GM12878 (cell line): ENCODE data around the gene MYL12B. TPM values are rescaled to one million over a fixed set of nuclear protein-coding genes. Genes with fewer than 3 reads are reported as not detected.

ENCODE experiments used
- CBX3 ChIP-seq: fragments of 200-600 bp; sonication (generic); IDR thresholded peaks from 2 replicates; pipeline ENCODE4 v1.6.1; 2016; ENCODE audit warnings: low read depth, borderline replicate concordance
- CHD1 ChIP-seq: IDR thresholded peaks from 2 replicates; pipeline ENCODE4 v1.6.1; 2012; ENCODE audit warnings: low read depth, low read length, improper control_type of control experiment
- CREB1 ChIP-seq: IDR thresholded peaks from 2 replicates; pipeline ENCODE4 v1.6.1; 2012; ENCODE audit warnings: low read depth, mild to moderate bottlenecking, inconsistent platforms
- CREM ChIP-seq: IDR thresholded peaks from 2 replicates; pipeline ENCODE4 v1.6.1; 2014; ENCODE audit warnings: antibody characterized with exemption, low read depth
- E2F4 ChIP-seq: IDR thresholded peaks from 2 replicates; pipeline ENCODE4 v1.6.1; 2012; ENCODE audit warnings: low read depth, low read length, improper control_type of control experiment
- EZH2 ChIP-seq: IDR thresholded peaks from 2 replicates; pipeline ENCODE4 v1.6.1; 2012; ENCODE audit warnings: low read depth, mild to moderate bottlenecking, control low read depth, inconsistent platforms, low read length, borderline replicate concordance; ENCODE audit not compliant: control insufficient read depth
- GATAD2B ChIP-seq: fragments of 450-650 bp; conservative IDR thresholded peaks from 2 replicates; pipeline ENCODE4 v1.6.1; 2017; ENCODE audit warnings: low read depth, mild to moderate bottlenecking, moderate library complexity
- IRF3 ChIP-seq: fragments of 450-650 bp; IDR thresholded peaks from 2 replicates; pipeline ENCODE4 v1.6.1; 2014; ENCODE audit warnings: mild to moderate bottlenecking
- KLF5 ChIP-seq: fragments of 450-650 bp; IDR thresholded peaks from 2 replicates; pipeline ENCODE4 v1.6.1; 2014; ENCODE audit warnings: mild to moderate bottlenecking; ENCODE audit not compliant: partially characterized antibody
- MEF2A ChIP-seq: IDR thresholded peaks from 2 replicates; pipeline ENCODE4 v1.6.1; 2011; ENCODE audit warnings: low read depth, mild to moderate bottlenecking, low read length, moderate library complexity; ENCODE audit not compliant: insufficient read depth
- MTA2 ChIP-seq: fragments of 450-650 bp; IDR thresholded peaks from 2 replicates; pipeline ENCODE4 v1.6.1; 2016; ENCODE audit warnings: low read depth, mild to moderate bottlenecking, moderate library complexity
- PAX5 ChIP-seq: IDR thresholded peaks from 2 replicates; pipeline ENCODE4 v1.6.1; 2011; ENCODE audit warnings: low read depth, low read length, borderline replicate concordance
- RAD21 ChIP-seq: IDR thresholded peaks from 2 replicates; pipeline ENCODE4 v1.6.1; 2011; ENCODE audit warnings: mild to moderate bottlenecking, low read depth, low read length, moderate library complexity; ENCODE audit not compliant: insufficient read depth
- SMAD5 ChIP-seq: IDR thresholded peaks from 2 replicates; pipeline ENCODE4 v1.6.1; 2016; ENCODE audit warnings: antibody characterized with exemption, low read depth
- SMARCA5 ChIP-seq: fragments of 450-650 bp; IDR thresholded peaks from 2 replicates; pipeline ENCODE4 v1.6.1; 2017; ENCODE audit warnings: mild to moderate bottlenecking
- SUPT20H ChIP-seq: IDR thresholded peaks from 2 replicates; pipeline ENCODE4 v1.6.1; 2011; ENCODE audit warnings: low read depth, mild to moderate bottlenecking, low read length, moderate library complexity, borderline replicate concordance; ENCODE audit not compliant: control insufficient read depth
- SUZ12 ChIP-seq: fragments of 200-600 bp; sonication (generic); IDR thresholded peaks from one replicate; pipeline ENCODE4 v1.6.1; 2018; ENCODE audit warnings: antibody characterized with exemption, mild to moderate bottlenecking; ENCODE audit not compliant: unreplicated experiment
- YY1 ChIP-seq: IDR thresholded peaks from 2 replicates; pipeline ENCODE4 v1.6.1; 2011; ENCODE audit warnings: low read depth, mild to moderate bottlenecking, low read length
- ZNF24 ChIP-seq: fragments of 450-650 bp; IDR thresholded peaks from 2 replicates; pipeline ENCODE4 v1.6.1; 2017; ENCODE audit warnings: antibody characterized with exemption, mild to moderate bottlenecking
- polyA plus RNA-seq, 11 experiments: library from polyadenylated mRNA; depleted of rRNA in 4 of 11; unstranded in 6 of 11; stranded (reverse) in 5 of 11; fragments of >200 nt; fragmentation: Nextera tagmentation in 4 of 11; fragmentation: Illumina TruSeq in 1 of 11; extraction: Ambion mirVana in 4 of 11; extraction: Trizol in 1 of 11; gene quantifications; 1 replicate in 1 of 11; 2 replicates in 10 of 11; pipeline versions ENCODE4 v1.2.1 to v1.2.3, GENCODE V29; 2011 to 2016; ENCODE audit warnings: inconsistent platforms in 2 of 11, missing spikeins in 2 of 11, low read depth in 1 of 11
- total RNA-seq, 4 experiments: library from RNA; depleted of rRNA in 3 of 4; stranded (reverse); fragments of >200 nt in 3 of 4; fragmentation: Illumina TruSeq in 1 of 4; extraction: Trizol in 1 of 4; gene quantifications; 2 replicates each; pipeline versions ENCODE4 v1.2.1 to v1.2.3, GENCODE V29; 2013 to 2021

MYL12B gene
- total and polyA plus RNA-seq, 10 of the 15 experiments (the other 5 are each of a cell fraction or from before 2014, with no cell fraction given), result 179 to 739 (median 400) TPM

- no peak for TF ChIP-seq SMARCA5
- TF ChIP-seq CREM, result peak; percentile 30; the same call in 1 of the 2 replicates
- no peak for TF ChIP-seq SUZ12
- no peak for TF ChIP-seq CHD1
- TF ChIP-seq YY1, result no peak
- TF ChIP-seq GATAD2B, result no peak
- no peak for TF ChIP-seq KLF5
- TF ChIP-seq SUPT20H, result no peak
- TF ChIP-seq SMAD5, result no peak
- TF ChIP-seq IRF3, result no peak
- TF ChIP-seq MTA2, result peak; percentile 31; the same call in 1 of the 2 replicates
- 0 out of 2 replicates have a peak, but pooled peaks have one; percentile 32 for TF ChIP-seq CREB1
- no peak for TF ChIP-seq CBX3
- TF ChIP-seq RAD21, result no peak
- no peak for TF ChIP-seq ZNF24
- no peak for TF ChIP-seq MEF2A
- TF ChIP-seq EZH2, result no peak
- no peak for TF ChIP-seq PAX5
- TF ChIP-seq E2F4, result no peak
Measured at GRCh38 chr18:3305354-3305762, 43.4 kb downstream of the MYL12B start (continued).
